ENCODE data around the gene ERCC6L2.
A peak's percentile ranks its signal among the peaks of the same experiment; 100 is the strongest.

Gene ERCC6L2

DNA sequence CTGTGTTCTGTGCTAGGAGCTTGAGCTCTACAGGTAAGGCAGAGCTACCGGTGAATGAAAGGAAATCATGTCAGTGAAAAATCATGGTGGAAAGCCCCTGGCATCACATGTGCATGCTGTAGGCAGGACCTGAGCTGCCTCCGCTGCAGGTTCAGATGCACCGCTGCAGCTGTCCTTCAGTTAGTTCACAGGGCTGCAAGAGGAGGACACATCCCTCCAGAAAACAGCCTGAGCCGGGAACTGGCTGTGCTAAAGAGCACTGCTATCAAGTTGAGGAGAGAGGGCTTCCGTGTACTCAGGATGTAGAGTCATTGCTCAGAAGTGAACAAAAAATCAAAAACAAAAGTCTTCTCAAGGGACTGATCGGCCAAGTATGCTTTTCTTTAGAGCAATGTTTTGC, 138.6 kb downstream of the ERCC6L2 start:
- FAIRE-seq (no peak), DNase-seq (ENCODE audit: insufficient read length) (no peak)
- no peak for TF ChIP-seq POLR2A (IDR thresholded peaks at IDR 0.05; ENCODE audit: low read depth, low read length)
- no peak for TF ChIP-seq TAF1 (IDR thresholded peaks at IDR 0.05; ENCODE audit: borderline replicate concordance, low read depth, low read length)
- TF ChIP-seq POLR2AphosphoS5 (IDR thresholded peaks at IDR 0.05; ENCODE audit: low read depth, low read length) = no peak

DNA sequence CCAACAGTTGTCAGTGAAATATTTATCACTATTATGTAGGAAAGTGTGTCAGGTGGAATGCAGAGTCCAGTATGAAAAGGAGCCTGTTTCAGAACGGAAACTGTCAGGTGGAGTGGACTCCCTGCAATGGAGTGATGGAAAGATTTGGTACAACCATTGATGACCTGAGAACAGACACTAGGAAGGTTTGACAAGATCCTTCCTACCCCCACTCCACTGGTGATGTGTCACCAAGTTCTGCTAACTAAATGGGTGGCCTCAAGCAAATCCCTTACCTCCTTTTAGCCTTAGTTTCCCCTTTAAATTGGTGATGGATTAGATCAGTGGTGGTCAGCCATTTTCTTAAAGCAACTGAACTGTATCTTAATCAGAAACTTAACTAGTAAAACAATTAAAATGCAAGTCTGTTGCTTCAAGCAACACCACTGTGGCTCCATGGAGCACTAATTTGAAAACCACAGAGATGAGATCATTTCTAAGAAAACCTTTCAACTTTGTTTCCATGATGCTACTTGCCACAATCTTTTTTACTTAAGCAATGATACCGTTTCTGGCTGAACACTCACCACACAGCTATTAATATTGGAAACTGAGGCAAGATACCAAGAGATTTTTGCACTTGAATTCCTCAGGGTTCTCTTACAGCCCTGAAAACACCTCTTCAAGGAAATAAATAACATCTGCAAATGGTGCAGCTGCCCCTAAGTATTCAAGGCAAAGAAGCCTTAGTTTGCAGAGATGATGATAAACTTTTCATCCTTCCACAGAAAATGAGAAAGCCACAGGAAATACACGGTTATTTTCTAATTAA, 140.6 kb downstream of the ERCC6L2 start:
- TF ChIP-seq TAF1 (IDR thresholded peaks at IDR 0.05; ENCODE audit: borderline replicate concordance, low read depth, low read length) (no peak), POLR2A (IDR thresholded peaks at IDR 0.05; ENCODE audit: low read depth, low read length) (no peak), POLR2AphosphoS5 (IDR thresholded peaks at IDR 0.05; ENCODE audit: low read depth, low read length) (no peak)
- DNase-seq (ENCODE audit: insufficient read length) = no peak
- FAIRE-seq = peak; percentile 33
